BE2C (cell line): ENCODE data around the gene CILP.

Experiments used
- DNase-seq: peaks from one replicate; pipeline ENCODE4 v3.0.0-alpha.2; 2020
- H3K27me3 ChIP-seq: fragments of 250-450 bp; sonication (Bioruptor Pico); 2 replicates; pipeline ENCODE4 v1.5.1; 2020; ENCODE audit warnings: mild to moderate bottlenecking
- H3K36me3 ChIP-seq: fragments of 250-450 bp; sonication (Bioruptor Pico); 2 replicates; pipeline ENCODE4 v1.5.1; 2020; ENCODE audit warnings: mild to moderate bottlenecking
- H3K4me1 ChIP-seq: fragments of 250-450 bp; sonication (Bioruptor Pico); 2 replicates; pipeline ENCODE4 v1.5.1; 2020
- H3K4me3 ChIP-seq: 2 replicates; pipeline ENCODE4 v1.5.1; 2011; ENCODE audit warnings: low read depth, low read length
- H3K9me3 ChIP-seq: fragments of 250-450 bp; sonication (Bioruptor Pico); 2 replicates; pipeline ENCODE4 v1.5.1; 2020
- TF ChIP-seq, protein P1 (sequence below): IDR thresholded peaks from 2 replicates; pipeline ENCODE4 v1.5.1; 2012; ENCODE audit warnings: mild to moderate bottlenecking, low read depth, low read length

The CILP gene

DNA sequence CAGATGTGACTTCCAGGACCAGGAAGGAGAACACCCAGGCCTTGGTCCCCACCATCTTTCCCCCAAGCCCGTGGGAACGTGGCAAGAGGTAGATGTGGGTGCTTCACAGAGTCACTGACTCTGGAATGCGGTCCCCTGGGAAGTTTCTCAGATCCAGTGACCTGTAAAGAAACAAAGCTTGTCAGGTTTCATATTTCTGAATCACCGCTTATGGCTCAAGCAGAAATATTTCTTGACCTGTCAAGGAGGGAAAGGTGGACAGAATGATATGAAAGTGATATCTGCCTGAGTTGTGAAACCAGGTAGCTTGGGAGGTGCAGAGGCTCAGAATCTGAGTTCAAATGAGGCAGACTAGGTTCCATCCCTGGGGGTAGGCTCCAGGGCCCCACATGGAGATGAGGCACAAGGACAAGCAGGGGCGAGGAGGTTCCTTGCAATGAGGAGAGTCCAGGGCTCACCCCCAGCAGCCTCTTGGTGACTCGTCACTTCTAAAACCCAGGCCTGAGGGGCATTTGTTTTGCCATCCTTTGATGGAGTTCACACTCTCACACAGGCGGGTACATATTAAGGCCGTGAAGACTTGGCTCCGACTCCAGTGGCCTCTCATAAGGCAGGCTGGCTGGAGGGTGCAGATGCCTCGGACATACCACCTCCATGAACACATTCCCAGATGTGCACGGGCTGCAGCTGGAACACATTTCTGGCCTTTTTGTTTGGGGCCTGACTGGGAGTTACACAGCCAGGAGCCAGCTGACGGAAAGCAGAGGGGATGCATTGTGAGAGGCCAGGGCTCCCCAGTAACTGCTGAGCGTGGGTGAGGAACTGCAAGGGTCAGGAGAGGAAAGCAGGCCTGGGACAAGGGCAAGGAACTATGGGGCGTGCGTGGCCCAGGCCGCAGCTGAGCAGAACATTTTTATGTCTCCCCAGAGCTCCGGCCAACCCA lies 1.3 kb downstream of the CILP start:
- no peak overlapping the region for H3K4me3 ChIP-seq
- DNase-seq: no peak
- no peaks in the 10 kb centered on the region for H3K27me3 ChIP-seq
- peaks cover 16% of the 10 kb centered on the region for H3K4me1 ChIP-seq
- no peaks in the 10 kb centered on the region for H3K36me3 ChIP-seq
- TF ChIP-seq, protein P1, sequence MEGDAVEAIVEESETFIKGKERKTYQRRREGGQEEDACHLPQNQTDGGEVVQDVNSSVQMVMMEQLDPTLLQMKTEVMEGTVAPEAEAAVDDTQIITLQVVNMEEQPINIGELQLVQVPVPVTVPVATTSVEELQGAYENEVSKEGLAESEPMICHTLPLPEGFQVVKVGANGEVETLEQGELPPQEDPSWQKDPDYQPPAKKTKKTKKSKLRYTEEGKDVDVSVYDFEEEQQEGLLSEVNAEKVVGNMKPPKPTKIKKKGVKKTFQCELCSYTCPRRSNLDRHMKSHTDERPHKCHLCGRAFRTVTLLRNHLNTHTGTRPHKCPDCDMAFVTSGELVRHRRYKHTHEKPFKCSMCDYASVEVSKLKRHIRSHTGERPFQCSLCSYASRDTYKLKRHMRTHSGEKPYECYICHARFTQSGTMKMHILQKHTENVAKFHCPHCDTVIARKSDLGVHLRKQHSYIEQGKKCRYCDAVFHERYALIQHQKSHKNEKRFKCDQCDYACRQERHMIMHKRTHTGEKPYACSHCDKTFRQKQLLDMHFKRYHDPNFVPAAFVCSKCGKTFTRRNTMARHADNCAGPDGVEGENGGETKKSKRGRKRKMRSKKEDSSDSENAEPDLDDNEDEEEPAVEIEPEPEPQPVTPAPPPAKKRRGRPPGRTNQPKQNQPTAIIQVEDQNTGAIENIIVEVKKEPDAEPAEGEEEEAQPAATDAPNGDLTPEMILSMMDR: no peak
- no peaks in the 10 kb centered on the region for H3K9me3 ChIP-seq

DNA sequence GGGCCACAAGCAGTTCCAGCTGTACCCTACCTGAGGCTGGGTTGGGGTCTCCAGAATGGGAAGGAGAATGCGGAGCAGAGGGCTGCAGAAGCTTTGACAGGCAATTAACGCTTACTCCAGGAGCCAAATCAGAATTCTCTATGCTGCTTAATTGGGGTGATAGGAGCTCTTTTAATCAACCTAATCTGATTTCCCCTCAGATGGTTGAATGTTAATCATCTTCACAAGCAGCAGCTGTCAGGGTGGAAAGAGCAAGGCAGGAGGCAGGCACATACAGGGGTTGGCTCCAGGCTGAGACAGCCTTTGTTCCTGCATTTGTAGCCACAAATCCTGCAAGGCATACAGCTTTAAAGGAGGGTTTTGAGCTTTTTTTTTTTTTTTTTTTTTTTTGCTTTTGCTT lies 2.6 kb downstream of the CILP start:
- peaks cover 16% of the 10 kb centered on the region for H3K4me1 ChIP-seq
- DNase-seq: no peak
- TF ChIP-seq, protein P1: no peak
- H3K36me3 ChIP-seq: no peaks in the 10 kb centered on the region
- H3K4me3 ChIP-seq: no peak overlapping the region
- H3K27me3 ChIP-seq: no peaks in the 10 kb centered on the region
- H3K9me3 ChIP-seq: no peaks in the 10 kb centered on the region

DNA sequence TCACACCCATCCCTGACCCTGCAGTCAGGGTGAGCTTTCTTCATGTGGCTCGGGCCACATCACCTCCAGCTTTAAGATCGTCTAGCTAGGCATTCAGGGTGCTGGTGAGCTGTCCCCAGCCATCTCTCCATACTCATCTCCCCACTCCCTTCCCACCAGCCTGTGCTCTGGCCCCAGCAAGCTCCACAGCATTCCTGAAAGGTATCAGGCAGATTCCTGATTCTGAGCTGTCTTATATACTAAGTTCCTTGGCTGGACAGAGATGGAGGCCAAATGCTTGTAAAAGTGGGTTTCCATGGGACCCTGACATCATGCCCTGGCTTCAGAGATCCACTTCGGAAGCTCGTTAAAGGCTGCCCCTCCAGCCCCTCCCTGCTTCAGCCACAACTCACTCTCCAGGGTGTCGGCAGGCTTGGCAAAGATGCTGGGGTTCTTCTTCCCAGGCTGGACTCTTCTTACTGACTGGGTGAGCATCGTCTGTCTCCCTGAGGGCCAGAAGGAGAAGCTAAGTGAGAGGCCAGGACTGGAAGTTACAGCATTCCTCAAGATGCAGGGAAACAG lies 3.9 kb downstream of the CILP start:
- H3K4me3 ChIP-seq: no peak overlapping the region
- no peak for DNase-seq
- H3K27me3 ChIP-seq: no peaks in the 10 kb centered on the region
- no peaks in the 10 kb centered on the region for H3K9me3 ChIP-seq
- peaks cover 16% of the 10 kb centered on the region for H3K4me1 ChIP-seq
- no peaks in the 10 kb centered on the region for H3K36me3 ChIP-seq
- TF ChIP-seq, protein P1: no peak

DNA sequence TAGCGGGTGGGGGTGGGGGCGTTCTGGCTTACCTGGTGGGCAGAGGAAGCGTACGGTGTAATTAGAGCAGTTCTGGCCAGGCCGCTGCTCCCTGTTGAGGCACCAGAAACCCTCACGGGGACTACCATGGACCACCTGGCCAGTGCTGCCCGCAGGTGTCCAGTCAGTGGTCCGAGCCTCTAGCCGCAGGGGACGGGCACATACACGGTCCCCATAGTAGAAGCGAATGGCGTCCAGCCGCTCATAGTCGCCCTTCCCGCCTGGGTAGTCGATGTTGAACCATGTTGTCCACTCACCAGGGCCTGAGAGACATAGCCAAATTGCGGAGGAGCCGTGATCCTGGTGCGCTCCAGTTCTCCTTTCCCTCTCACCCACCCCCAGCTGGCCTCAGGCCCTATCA lies 4.5 kb downstream of the CILP start:
- Histone ChIP-seq H3K4me3 (no peak overlapping the region), H3K27me3 (no peaks in the 10 kb centered on the region), H3K36me3 (no peaks in the 10 kb centered on the region), H3K9me3 (no peaks in the 10 kb centered on the region), H3K4me1 (peaks cover 15% of the 10 kb centered on the region)
- DNase-seq: no peak
- TF ChIP-seq, protein P1: no peak

DNA sequence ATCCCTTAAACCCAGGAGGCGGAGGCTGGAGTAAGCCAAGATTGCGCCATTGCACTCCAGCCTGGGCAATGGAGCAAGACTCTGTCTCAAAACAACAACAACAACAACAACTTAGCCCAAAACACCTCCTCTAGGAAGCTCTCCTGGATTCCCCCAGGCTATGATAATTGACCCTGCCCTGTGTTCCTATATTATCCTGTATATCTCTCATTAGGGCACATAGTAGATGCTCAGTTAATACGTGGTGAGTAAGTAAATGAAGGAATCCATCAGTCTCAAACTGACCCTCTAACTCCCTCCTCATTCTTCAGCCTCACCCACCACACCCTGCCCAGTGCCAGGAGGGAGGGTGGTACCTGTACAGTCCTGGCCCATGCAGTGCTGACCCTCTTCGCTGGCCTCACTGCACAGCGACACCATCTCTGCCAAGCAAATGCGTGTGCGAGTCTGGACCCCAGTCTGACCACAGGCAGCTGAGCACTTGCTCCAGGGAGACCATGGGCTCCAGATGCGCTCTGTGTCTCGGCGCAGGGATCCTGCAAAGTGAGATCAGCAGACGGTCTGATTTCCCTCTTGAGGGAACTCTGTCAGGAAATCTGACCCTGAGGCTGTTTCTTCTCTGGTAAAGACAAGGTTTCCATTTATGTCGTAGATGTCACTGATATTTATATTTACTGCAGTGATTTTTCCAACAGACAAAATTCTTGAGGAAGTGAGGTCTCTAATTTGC lies 6.2 kb downstream of the CILP start:
- Histone ChIP-seq H3K9me3 (no peaks in the 10 kb centered on the region), H3K4me3 (no peak overlapping the region), H3K36me3 (no peaks in the 10 kb centered on the region), H3K4me1 (peaks cover 5% of the 10 kb centered on the region; the same call in 1 of the 2 replicates), H3K27me3 (no peaks in the 10 kb centered on the region)
- DNase-seq: no peak
- TF ChIP-seq, protein P1: no peak
